Stimulated activated memory B cell treated with anti-CD40 and anti-IgM and Interleukin-4, amounts not matched to agents 10 μg/mL and 1 μg/mL and 100 μg/mL, for 72 hours (primary cell): Measurements from ENCODE around the gene CLCN3.

Source experiments
- ATAC-seq: fragments of 150-1000 bp; cut with Tn5 transposase; 2 replicates; pipeline ENCODE4 v1.10.0; 2021
- H3K27ac Mint-ChIP-seq: one replicate; pipeline ENCODE4 v1.8.0; 2022; ENCODE audit warnings: mild to moderate bottlenecking, mixed read lengths
- H3K27me3 Mint-ChIP-seq: one replicate; pipeline ENCODE4 v1.8.0; 2022; ENCODE audit warnings: mixed read lengths
- H3K36me3 Mint-ChIP-seq: one replicate; pipeline ENCODE4 v1.8.0; 2022; ENCODE audit warnings: mixed read lengths
- H3K4me1 Mint-ChIP-seq: one replicate; pipeline ENCODE4 v1.8.0; 2022; ENCODE audit warnings: mixed read lengths
- H3K4me3 Mint-ChIP-seq: one replicate; pipeline ENCODE4 v1.8.0; 2022; ENCODE audit warnings: mild to moderate bottlenecking, moderate library complexity, mixed read lengths
- H3K9me3 Mint-ChIP-seq: one replicate; pipeline ENCODE4 v1.8.0; 2022; ENCODE audit warnings: mixed read lengths

The CLCN3 gene

GRCh38 chr4:169626331-169627282 lies 6.2 kb downstream of the CLCN3 start:
- Mint-ChIP-seq H3K27me3 (no peaks in the 10 kb centered on the region), H3K4me3 (no peak overlapping the region), H3K4me1 (peaks cover 49% of the 10 kb centered on the region), H3K9me3 (no peaks in the 10 kb centered on the region), H3K36me3 (peaks cover 20% of the 10 kb centered on the region), H3K27ac (no peak overlapping the region)
- no peak for ATAC-seq

GRCh38 chr4:169627307-169627706 lies 6.9 kb downstream of the CLCN3 start:
- peaks cover 49% of the 10 kb centered on the region for H3K4me1 Mint-ChIP-seq
- ATAC-seq = no peak

GRCh38 chr4:169628579-169628978 lies 8.2 kb downstream of the CLCN3 start:
- Mint-ChIP-seq H3K36me3 (peaks cover 22% of the 10 kb centered on the region), H3K9me3 (no peaks in the 10 kb centered on the region), H3K4me3 (no peak overlapping the region), H3K27me3 (no peaks in the 10 kb centered on the region), H3K4me1 (peaks cover 37% of the 10 kb centered on the region), H3K27ac (no peak overlapping the region)
- no peak for ATAC-seq

More at GRCh38 chr4:169627307-169627706, 6.9 kb downstream of the CLCN3 start:
- no peaks in the 10 kb centered on the region for H3K9me3 Mint-ChIP-seq
- H3K4me3 Mint-ChIP-seq = no peak overlapping the region
- H3K27ac Mint-ChIP-seq = no peak overlapping the region
- H3K36me3 Mint-ChIP-seq = peaks cover 26% of the 10 kb centered on the region
- no peaks in the 10 kb centered on the region for H3K27me3 Mint-ChIP-seq

GRCh38 chr4:169630069-169630468 lies 9.7 kb downstream of the CLCN3 start:
- H3K27ac Mint-ChIP-seq = no peak overlapping the region
- H3K4me3 Mint-ChIP-seq = no peak overlapping the region
- peaks cover 17% of the 10 kb centered on the region for H3K36me3 Mint-ChIP-seq
- peaks cover 31% of the 10 kb centered on the region for H3K4me1 Mint-ChIP-seq
- ATAC-seq = no peak
- H3K27me3 Mint-ChIP-seq = no peaks in the 10 kb centered on the region
- H3K9me3 Mint-ChIP-seq = no peaks in the 10 kb centered on the region

- no peak overlapping the region for H3K4me3 Mint-ChIP-seq
- peaks cover 16% of the 10 kb centered on the region for H3K4me1 Mint-ChIP-seq
- H3K9me3 Mint-ChIP-seq = no peaks in the 10 kb centered on the region
- ATAC-seq = no peak
- H3K36me3 Mint-ChIP-seq = peaks cover 24% of the 10 kb centered on the region
- H3K27me3 Mint-ChIP-seq = no peaks in the 10 kb centered on the region
- no peak overlapping the region for H3K27ac Mint-ChIP-seq
Measured at GRCh38 chr4:169632896-169633295, 12.5 kb downstream of the CLCN3 start.

GRCh38 chr4:169634975-169635374 lies 14.6 kb downstream of the CLCN3 start:
- Mint-ChIP-seq H3K36me3 (peaks cover 45% of the 10 kb centered on the region), H3K4me1 (peaks cover 16% of the 10 kb centered on the region), H3K27ac (no peak overlapping the region), H3K9me3 (no peaks in the 10 kb centered on the region), H3K27me3 (no peaks in the 10 kb centered on the region), H3K4me3 (no peak overlapping the region)
- no peak for ATAC-seq

GRCh38 chr4:169640261-169640870 lies 20.0 kb downstream of the CLCN3 start:
- no peak overlapping the region for H3K4me3 Mint-ChIP-seq
- H3K27me3 Mint-ChIP-seq = no peaks in the 10 kb centered on the region
- peaks cover 57% of the 10 kb centered on the region for H3K36me3 Mint-ChIP-seq

GRCh38 chr4:169644802-169645201 lies 24.4 kb downstream of the CLCN3 start:
- Mint-ChIP-seq H3K36me3 (peaks cover 30% of the 10 kb centered on the region), H3K4me3 (no peak overlapping the region), H3K4me1 (peaks cover 6% of the 10 kb centered on the region), H3K27ac (no peak overlapping the region), H3K9me3 (no peaks in the 10 kb centered on the region), H3K27me3 (no peaks in the 10 kb centered on the region)
- no peak for ATAC-seq

More at GRCh38 chr4:169640261-169640870, 20.0 kb downstream of the CLCN3 start:
- no peak for ATAC-seq
- Mint-ChIP-seq H3K4me1 (peaks cover 8% of the 10 kb centered on the region), H3K9me3 (no peaks in the 10 kb centered on the region), H3K27ac (no peak overlapping the region)

GRCh38 chr4:169645627-169646026 lies 25.2 kb downstream of the CLCN3 start:
- Mint-ChIP-seq H3K4me3 (no peak overlapping the region), H3K27ac (no peak overlapping the region), H3K36me3 (peaks cover 24% of the 10 kb centered on the region), H3K9me3 (no peaks in the 10 kb centered on the region), H3K27me3 (no peaks in the 10 kb centered on the region), H3K4me1 (peaks cover 6% of the 10 kb centered on the region)
- ATAC-seq = no peak

- H3K27me3 Mint-ChIP-seq = no peaks in the 10 kb centered on the region
- H3K36me3 Mint-ChIP-seq = peaks cover 28% of the 10 kb centered on the region
- H3K27ac Mint-ChIP-seq = no peak overlapping the region
- no peaks in the 10 kb centered on the region for H3K9me3 Mint-ChIP-seq
- H3K4me1 Mint-ChIP-seq = peaks cover 18% of the 10 kb centered on the region
- no peak for ATAC-seq
- no peak overlapping the region for H3K4me3 Mint-ChIP-seq
Measured at GRCh38 chr4:169649545-169650226, 29.3 kb downstream of the CLCN3 start.

GRCh38 chr4:169650227-169650936 lies 30.0 kb downstream of the CLCN3 start:
- ATAC-seq = no peak
- Mint-ChIP-seq H3K27me3 (no peaks in the 10 kb centered on the region), H3K4me3 (no peak overlapping the region), H3K4me1 (peaks cover 18% of the 10 kb centered on the region), H3K9me3 (no peaks in the 10 kb centered on the region), H3K36me3 (peaks cover 25% of the 10 kb centered on the region), H3K27ac (no peak overlapping the region)

- no peaks in the 10 kb centered on the region for H3K27me3 Mint-ChIP-seq
- ATAC-seq = no peak
- H3K9me3 Mint-ChIP-seq = no peaks in the 10 kb centered on the region
- H3K4me3 Mint-ChIP-seq = no peak overlapping the region
- H3K4me1 Mint-ChIP-seq = peaks cover 18% of the 10 kb centered on the region
- H3K27ac Mint-ChIP-seq = no peak overlapping the region
- H3K36me3 Mint-ChIP-seq = peaks cover 25% of the 10 kb centered on the region
Measured at GRCh38 chr4:169652535-169652934, 32.2 kb downstream of the CLCN3 start.

- H3K27ac Mint-ChIP-seq = no peak overlapping the region
- no peak overlapping the region for H3K4me3 Mint-ChIP-seq
- peaks cover 21% of the 10 kb centered on the region for H3K4me1 Mint-ChIP-seq
- no peaks in the 10 kb centered on the region for H3K27me3 Mint-ChIP-seq
- H3K9me3 Mint-ChIP-seq = no peaks in the 10 kb centered on the region
- H3K36me3 Mint-ChIP-seq = peaks cover 18% of the 10 kb centered on the region
- ATAC-seq = no peak
Measured at GRCh38 chr4:169655401-169655800, 35.0 kb downstream of the CLCN3 start.

- H3K27me3 Mint-ChIP-seq = no peaks in the 10 kb centered on the region
- H3K9me3 Mint-ChIP-seq = no peaks in the 10 kb centered on the region
- H3K36me3 Mint-ChIP-seq = peaks cover 13% of the 10 kb centered on the region
- no peak overlapping the region for H3K4me3 Mint-ChIP-seq
- no peak for ATAC-seq
- peaks cover 18% of the 10 kb centered on the region for H3K4me1 Mint-ChIP-seq
- no peak overlapping the region for H3K27ac Mint-ChIP-seq
Measured at GRCh38 chr4:169657470-169658107, 37.2 kb downstream of the CLCN3 start.
